Measurements from ENCODE around the gene SSTR4.

DNA sequence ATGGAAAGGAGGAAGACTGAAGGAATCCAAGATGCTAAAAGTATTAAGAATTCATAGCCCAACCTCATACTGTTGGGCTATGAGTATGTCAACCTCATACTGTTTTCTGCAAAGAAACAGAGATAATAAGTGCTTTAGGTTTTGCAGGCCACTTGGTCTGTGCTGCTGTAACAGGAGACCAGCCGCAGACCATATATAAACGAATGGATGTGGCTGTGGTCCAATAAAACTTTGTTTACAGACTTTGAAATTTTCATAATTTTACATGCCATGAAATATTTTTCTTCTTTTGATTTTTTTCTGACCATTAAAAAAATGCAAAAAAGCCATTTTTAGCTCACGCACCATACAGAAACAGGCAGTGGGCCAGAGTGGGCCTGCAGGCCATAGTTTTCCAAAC lies 28.1 kb downstream of the SSTR4 start:
- TF ChIP-seq EZH2 (IDR thresholded peaks at IDR 0.05; ENCODE audit: insufficient read depth, poor library complexity, severe bottlenecking) (no peak), EZH2phosphoT487 (IDR thresholded peaks at IDR 0.05; ENCODE audit: insufficient read depth, low read depth) (no peak)
